Heart right ventricle (tissue), 16 donors: Measurements from ENCODE around the gene NEDD4. TPM values are rescaled to one million over a fixed set of nuclear protein-coding genes. Genes with fewer than 3 reads are reported as not detected.

Experiments
- ATAC-seq, 8 donors: fragments of 200-7000 bp; cut with Tn5 transposase; one replicate each; pipeline ENCODE4 v1.9.1; 2020; ENCODE audit warnings: mild to moderate bottlenecking in 8 of 8, moderate library complexity in 8 of 8, moderate number of reproducible peaks in 1 of 8
- DNase-seq, 2 donors: peaks; one replicate each; pipeline ENCODE4 v3.0.0-alpha.2; 2020
- H3K27ac ChIP-seq, 10 donors: fragments of 200-600 bp; sonication (generic) in 2 of 10; one replicate each; pipeline versions ENCODE4 v1.5.0 to v1.8.0; 2020 to 2022; ENCODE audit warnings: mild to moderate bottlenecking in 3 of 10
- H3K27me3 ChIP-seq, 7 donors: fragments of 200-600 bp; one replicate each; pipeline ENCODE4 v1.8.0; 2021 to 2022; ENCODE audit warnings: mild to moderate bottlenecking in 2 of 7
- H3K36me3 ChIP-seq, 9 donors: fragments of 200-600 bp; sonication (generic) in 1 of 9; one replicate each; pipeline versions ENCODE4 v1.5.0 to v1.8.0; 2020 to 2022; ENCODE audit warnings: mild to moderate bottlenecking in 2 of 9
- H3K4me1 ChIP-seq, 9 donors: fragments of 200-600 bp; sonication (generic) in 1 of 9; one replicate each; pipeline versions ENCODE4 v1.5.0 to v1.8.0; 2020 to 2022; ENCODE audit warnings: mild to moderate bottlenecking in 4 of 9
- H3K4me3 ChIP-seq, 10 donors: fragments of 200-600 bp; sonication (generic) in 2 of 10; one replicate each; pipeline versions ENCODE4 v1.5.0 to v1.8.0; 2020 to 2022; ENCODE audit warnings: mild to moderate bottlenecking in 7 of 10, moderate library complexity in 2 of 10
- H3K9me3 ChIP-seq, 11 donors: fragments of 200-600 bp in 10 of 11; sonication (generic) in 2 of 11; one replicate each; pipeline versions ENCODE4 v1.5.0 to v1.8.0; 2013 to 2022; ENCODE audit warnings: mild to moderate bottlenecking in 2 of 11, control low read depth in 1 of 11, moderate library complexity in 1 of 11
- WGBS, 2 donors: extraction: QIAGEN DNeasy Blood & Tissue Kit; methylation state at CpG; one replicate each; pipeline ENCODE4 v1.1.7; 2013; ENCODE audit warnings: inconsistent platforms in 1 of 2; 5-methylcytosine and 5-hydroxymethylcytosine counted together
- intact Hi-C, 10 donors: fragments of 100-400 bp; cut with DNase I; formaldehyde crosslinking; loops; one replicate each; pipeline versions ENCODE4 v1.11.1 to v1.14.2; 2022
- polyA plus RNA-seq, 2 donors: library from polyadenylated mRNA; stranded (reverse); fragments of 200-250 nt; gene quantifications; one replicate each; pipeline ENCODE4 v1.2.3, GENCODE V29; 2013
- total RNA-seq, 10 donors: library from RNA; stranded (reverse); fragmentation: NEBNext Ultra II Directional in 3 of 10; extraction: Animal tissue kit (Norgen Biotek cat#: 25700) in 3 of 10; gene quantifications; one replicate each; pipeline versions ENCODE4 v1.2.1 to v1.2.4, GENCODE V29; 2021 to 2023
- TF ChIP-seq, protein P1 (sequence below), 9 donors: fragments of 200-600 bp; sonication (generic) in 2 of 9; IDR thresholded peaks; one replicate each; pipeline versions ENCODE4 v1.5.0 to v1.8.0; 2021 to 2022; ENCODE audit warnings: antibody characterized with exemption in 9 of 9, mild to moderate bottlenecking in 5 of 9, moderate library complexity in 1 of 9
- donor health status: Arrhythmogenic right ventricular cardiomyopathy.
- donor health status: ischemic (EF 13 %, LVEDD 7.1; RV severe dilation, severe dysfunction).
- donor health status: healthy with polysubstance abuse.
- donor health status: DM: no; HTN: yes; CAD: no.
- donor health status: DM: no; HTN: no; CAD: no.
- donor health status: ischemic (EF 25% LVEDD 6.9; RV normal size, moderate dysfunction).
- donor health status: ischemic (EF 25% LVEDD 5.7; RV mildly dilated, moderate dysfunction).
- donor health status: healthy.
- donor health status: DM: yes; HTN: yes; CAD: no.
- donor health status: Ischemic cardiomyopathy.
- donor health status: ischemic (EF 35%, LVEDD 5.7; RV mildly dilated, moderate dysfunction).
- donor health status: nonischemic (EF 11% LVEDD 7.7; RV severe dilation, severe dysfunction).
- donor health status: DM: yes; HTN: yes; CAD: no.
- donor health status: PGD.
- donor health status: ischemic (EF 29% LVEDD 5.4; RV normal size, mild dysfunction).
- donor health status: nonischemic (EF 23%, LVEDD 6.1; RV moderate dilation, normal function).

The NEDD4 gene
- total and polyA plus RNA-seq, 12 donors = 3.5 to 11.5 (median 8.7) TPM

GRCh38 chr15:55893852-55894251, 99.6 kb downstream of the NEDD4 start:
- DNase-seq (no peak), ATAC-seq (no peak)
- WGBS, 2 donors = 81 to 82% methylated on average over 3 of the region's 3 CpGs
- intact Hi-C loops = no loop called here
- peaks cover 0 to 38% (median 15%) of the 10 kb centered on the region in 9 donors for H3K4me1 ChIP-seq
- H3K27me3 ChIP-seq = no peaks in the 10 kb centered on the region
- H3K4me3 ChIP-seq = peak overlapping the region in 1 of 10 donors; percentile 22
- TF ChIP-seq, protein P1, sequence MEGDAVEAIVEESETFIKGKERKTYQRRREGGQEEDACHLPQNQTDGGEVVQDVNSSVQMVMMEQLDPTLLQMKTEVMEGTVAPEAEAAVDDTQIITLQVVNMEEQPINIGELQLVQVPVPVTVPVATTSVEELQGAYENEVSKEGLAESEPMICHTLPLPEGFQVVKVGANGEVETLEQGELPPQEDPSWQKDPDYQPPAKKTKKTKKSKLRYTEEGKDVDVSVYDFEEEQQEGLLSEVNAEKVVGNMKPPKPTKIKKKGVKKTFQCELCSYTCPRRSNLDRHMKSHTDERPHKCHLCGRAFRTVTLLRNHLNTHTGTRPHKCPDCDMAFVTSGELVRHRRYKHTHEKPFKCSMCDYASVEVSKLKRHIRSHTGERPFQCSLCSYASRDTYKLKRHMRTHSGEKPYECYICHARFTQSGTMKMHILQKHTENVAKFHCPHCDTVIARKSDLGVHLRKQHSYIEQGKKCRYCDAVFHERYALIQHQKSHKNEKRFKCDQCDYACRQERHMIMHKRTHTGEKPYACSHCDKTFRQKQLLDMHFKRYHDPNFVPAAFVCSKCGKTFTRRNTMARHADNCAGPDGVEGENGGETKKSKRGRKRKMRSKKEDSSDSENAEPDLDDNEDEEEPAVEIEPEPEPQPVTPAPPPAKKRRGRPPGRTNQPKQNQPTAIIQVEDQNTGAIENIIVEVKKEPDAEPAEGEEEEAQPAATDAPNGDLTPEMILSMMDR (IDR thresholded peaks at IDR 0.05) = no peak
- peak overlapping the region in 2 of 10 donors; percentile 7 to 44 for H3K27ac ChIP-seq
- H3K36me3 ChIP-seq = no peaks in the 10 kb centered on the region
- H3K9me3 ChIP-seq = peaks cover 0 to 11% (median 5%) of the 10 kb centered on the region in 11 donors

DNA sequence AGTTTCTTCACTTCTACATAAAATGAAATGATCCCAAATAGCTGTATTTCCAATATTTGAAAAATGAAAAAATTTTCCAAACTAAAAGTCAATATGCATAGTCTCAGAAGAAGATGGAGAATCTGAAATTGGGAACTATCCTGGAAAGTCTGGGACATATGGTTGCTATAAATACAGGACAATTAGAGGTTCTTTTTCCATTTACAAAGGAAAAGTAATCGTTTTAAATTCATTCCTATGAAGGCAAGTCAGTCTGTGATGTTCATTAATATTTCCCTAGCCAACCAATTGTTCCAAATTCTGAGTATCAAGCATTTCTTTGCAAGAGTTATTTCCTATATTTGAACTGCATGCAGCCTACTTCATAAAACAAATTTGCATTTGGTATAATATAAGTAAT, 102.2 kb downstream of the NEDD4 start:
- H3K4me1 ChIP-seq = peaks cover 0 to 22% (median 10%) of the 10 kb centered on the region in 9 donors
- TF ChIP-seq, protein P1 (IDR thresholded peaks at IDR 0.05) = no peak
- intact Hi-C loops = no loop called here
- no peaks in the 10 kb centered on the region for H3K36me3 ChIP-seq
- no peak overlapping the region for H3K27ac ChIP-seq
- ATAC-seq (no peak), DNase-seq (no peak)
- no peak overlapping the region for H3K4me3 ChIP-seq
- 64 to 67% methylated on average over 1 of the region's 1 CpG for WGBS, 2 donors
- H3K27me3 ChIP-seq = no peaks in the 10 kb centered on the region
- peaks cover 0 to 37% (median 19%) of the 10 kb centered on the region in 11 donors for H3K9me3 ChIP-seq

- H3K4me3 ChIP-seq = no peak overlapping the region
- peak overlapping the region in 1 of 10 donors; percentile 38 for H3K27ac ChIP-seq
- peak in 5 of 8 donors; percentile 56 to 92 (median 57) for ATAC-seq
- intact Hi-C loops = no loop called here
- no peaks in the 10 kb centered on the region for H3K36me3 ChIP-seq
- peaks cover 0 to 18% (median 9%) of the 10 kb centered on the region in 9 donors for H3K4me1 ChIP-seq
- peak in 1 of 2 donors; percentile 8 for DNase-seq
- no peaks in the 10 kb centered on the region for H3K27me3 ChIP-seq
- TF ChIP-seq, protein P1 (IDR thresholded peaks at IDR 0.05) = no peak
- H3K9me3 ChIP-seq = peaks cover 0 to 39% (median 18%) of the 10 kb centered on the region in 11 donors
These were observed 109.2 kb downstream of the NEDD4 start for GRCh38 chr15:55884223-55884622.

GRCh38 chr15:55879181-55879580, 114.2 kb downstream of the NEDD4 start:
- no peak for DNase-seq

More at GRCh38 chr15:55879181-55879580, 114.2 kb downstream of the NEDD4 start:
- TF ChIP-seq, protein P1 (IDR thresholded peaks at IDR 0.05) = no peak
- no peak overlapping the region for H3K4me3 ChIP-seq
- H3K36me3 ChIP-seq = no peaks in the 10 kb centered on the region
- peaks cover 0 to 6% (median 0%) of the 10 kb centered on the region in 9 donors for H3K4me1 ChIP-seq
- ATAC-seq = no peak
- intact Hi-C loops = no loop called here
- H3K27ac ChIP-seq = no peak overlapping the region
- H3K9me3 ChIP-seq = peaks cover 0 to 13% (median 0%) of the 10 kb centered on the region in 11 donors
- H3K27me3 ChIP-seq = no peaks in the 10 kb centered on the region
